Calu3 (cell line): ENCODE data around the gene UBXN4. TPM values are rescaled to one million over a fixed set of nuclear protein-coding genes. Genes with fewer than 3 reads are reported as not detected.

Experiments used
- BruUV-seq: library from RNA; stranded (reverse); fragments of 400-500 nt; replicated peaks from 2 replicates; lab custom pipeline; 2021; lab: Mats Ljungman, UMichigan
- CTCF ChIA-PET: fragments of 300-600 bp; sonication (Branson Sonifier 250); formaldehyde crosslinking; loops from one replicate; lab custom pipeline; 2022; ENCODE audit warnings: antibody characterized with exemption; lab: Charles Lee
- DNase-seq: peaks from one replicate; pipeline ENCODE4 v3.0.0; 2022
- H3K27ac Mint-ChIP-seq: one replicate; pipeline ENCODE4 v1.8.0; 2022; ENCODE audit warnings: mixed read lengths; ENCODE audit not compliant: unreplicated experiment
- H3K27me3 Mint-ChIP-seq: one replicate; pipeline ENCODE4 v1.8.0; 2022; ENCODE audit warnings: mixed read lengths; ENCODE audit not compliant: unreplicated experiment
- H3K36me3 Mint-ChIP-seq: one replicate; pipeline ENCODE4 v1.8.0; 2022; ENCODE audit warnings: mild to moderate bottlenecking, moderate library complexity, mixed read lengths; ENCODE audit not compliant: insufficient read depth, unreplicated experiment
- H3K4me1 Mint-ChIP-seq: one replicate; pipeline ENCODE4 v1.8.0; 2022; ENCODE audit warnings: mild to moderate bottlenecking, low read depth, mixed read lengths; ENCODE audit not compliant: unreplicated experiment
- H3K4me3 Mint-ChIP-seq: one replicate; pipeline ENCODE4 v1.8.0; 2022; ENCODE audit warnings: mild to moderate bottlenecking, low read depth, moderate library complexity, mixed read lengths; ENCODE audit not compliant: unreplicated experiment
- H3K9me3 Mint-ChIP-seq: one replicate; pipeline ENCODE4 v1.8.0; 2022; ENCODE audit warnings: low read depth, mixed read lengths; ENCODE audit not compliant: unreplicated experiment
- CTCF ChIP-seq: fragments of 200-600 bp; IDR thresholded peaks from one replicate; pipeline ENCODE4 v1.8.0; 2022; ENCODE audit warnings: antibody characterized with exemption; ENCODE audit not compliant: unreplicated experiment
- intact Hi-C: fragments of 100-400 bp; cut with micrococcal nuclease; formaldehyde crosslinking; loops from one replicate; pipeline ENCODE4 v1.10.0; 2022; ENCODE audit not compliant: unreplicated experiment
- total RNA-seq: library from RNA; stranded (reverse); gene quantifications from 2 replicates; pipeline ENCODE4 v1.2.3, GENCODE V29; 2022

Gene UBXN4
- total RNA-seq, 1 experiment from 2014 or later, result 94.4 TPM

GRCh38 chr2:135821190-135821589, 79.5 kb downstream of the UBXN4 start:
- Mint-ChIP-seq H3K27me3 (no peaks in the 10 kb centered on the region), H3K36me3 (no peaks in the 10 kb centered on the region), H3K4me3 (no peak overlapping the region), H3K9me3 (peaks cover 6% of the 10 kb centered on the region), H3K4me1 (no peaks in the 10 kb centered on the region), H3K27ac (no peak overlapping the region)
- DNase-seq, result no peak
- CTCF ChIA-PET, result no interaction called here
- TF ChIP-seq CTCF, result no peak
- intact Hi-C loops, result no loop called here
- BruUV-seq, result no TSS peak

- intact Hi-C loops, result no loop called here
- BruUV-seq, result no TSS peak
- peaks cover 6% of the 10 kb centered on the region for H3K9me3 Mint-ChIP-seq
- CTCF ChIA-PET, result no interaction called here
- no peak for DNase-seq
- H3K36me3 Mint-ChIP-seq, result no peaks in the 10 kb centered on the region
- H3K4me1 Mint-ChIP-seq, result no peaks in the 10 kb centered on the region
- no peaks in the 10 kb centered on the region for H3K27me3 Mint-ChIP-seq
- H3K4me3 Mint-ChIP-seq, result no peak overlapping the region
- H3K27ac Mint-ChIP-seq, result no peak overlapping the region
- TF ChIP-seq CTCF, result no peak
Measured at GRCh38 chr2:135822855-135823254, 81.2 kb downstream of the UBXN4 start.

- CTCF ChIA-PET, result no interaction called here
Measured at GRCh38 chr2:135825131-135825530, 83.5 kb downstream of the UBXN4 start.

GRCh38 chr2:135825550-135826176, 84.0 kb downstream of the UBXN4 start:
- H3K27me3 Mint-ChIP-seq, result no peaks in the 10 kb centered on the region
- no peaks in the 10 kb centered on the region for H3K36me3 Mint-ChIP-seq
- no peak for TF ChIP-seq CTCF
- H3K4me1 Mint-ChIP-seq, result no peaks in the 10 kb centered on the region
- no TSS peak for BruUV-seq
- H3K27ac Mint-ChIP-seq, result no peak overlapping the region
- intact Hi-C loops, result no loop called here
- H3K4me3 Mint-ChIP-seq, result no peak overlapping the region
- DNase-seq, result no peak
- peaks cover 6% of the 10 kb centered on the region for H3K9me3 Mint-ChIP-seq
- CTCF ChIA-PET, result no interaction called here

More at GRCh38 chr2:135825131-135825530, 83.5 kb downstream of the UBXN4 start:
- Mint-ChIP-seq H3K9me3 (peaks cover 6% of the 10 kb centered on the region), H3K4me3 (no peak overlapping the region), H3K4me1 (no peaks in the 10 kb centered on the region), H3K27me3 (no peaks in the 10 kb centered on the region), H3K36me3 (no peaks in the 10 kb centered on the region), H3K27ac (no peak overlapping the region)
- TF ChIP-seq CTCF, result no peak
- DNase-seq, result no peak
- intact Hi-C loops, result no loop called here
- BruUV-seq, result no TSS peak
